Pancreas (tissue), 10 donors: ENCODE data around the gene LIX1. TPM values are rescaled to one million over a fixed set of nuclear protein-coding genes. Genes with fewer than 3 reads are reported as not detected.

Source experiments
- ATAC-seq, 4 donors: fragments of 200-7000 bp; cut with Tn5 transposase; one replicate each; pipeline versions ENCODE4 v1.8.0 to v1.9.1; 2020; ENCODE audit warnings: mild to moderate bottlenecking in 4 of 4, moderate library complexity in 4 of 4
- DNase-seq, 6 donors: peaks; one replicate each; pipeline ENCODE4 v3.0.0-alpha.2; 2020
- FAIRE-seq: peaks from 2 replicates; lab custom pipeline; 2012; peaks lifted over from hg19 to GRCh38; lab: Jason Lieb, UNC
- H3K27ac ChIP-seq, 4 donors: fragments of 200-600 bp; sonication (generic); 1 replicate in 3 of 4; 2 replicates in 1 of 4; pipeline versions ENCODE4 v1.5.0 to v1.8.0; 2020
- H3K27me3 ChIP-seq, 4 donors: fragments of 200-600 bp; one replicate each; pipeline ENCODE4 v1.8.0; 2021
- H3K36me3 ChIP-seq, 3 donors: fragments of 200-600 bp; sonication (generic) in 1 of 3; one replicate each; pipeline versions ENCODE4 v1.5.0 to v1.8.0; 2020 to 2021
- H3K4me1 ChIP-seq, 3 donors: fragments of 200-600 bp; one replicate each; pipeline ENCODE4 v1.8.0; 2021
- H3K4me3 ChIP-seq, 4 donors: fragments of 200-600 bp; sonication (generic) in 2 of 4; one replicate each; pipeline versions ENCODE4 v1.5.0 to v1.8.0; 2020 to 2021
- H3K9me3 ChIP-seq, 4 donors: fragments of 200-600 bp; one replicate each; pipeline ENCODE4 v1.8.0; 2021
- CTCF ChIP-seq, 4 donors: fragments of 200-600 bp; sonication (generic) in 3 of 4; IDR thresholded peaks; one replicate each; pipeline versions ENCODE4 v1.5.0 to v1.8.0; 2021; ENCODE audit warnings: antibody characterized with exemption in 4 of 4
- WGBS, 2 donors: extraction: QIAGEN DNeasy Blood & Tissue Kit; methylation state at CpG; one replicate each; pipeline ENCODE4 v1.1.7; 2013; 5-methylcytosine and 5-hydroxymethylcytosine counted together
- intact Hi-C, 3 donors: fragments of 100-400 bp; cut with DNase I; formaldehyde crosslinking; loops; one replicate each; pipeline versions ENCODE4 v1.11.1 to v1.14.2; 2022
- polyA plus RNA-seq, 2 donors: library from polyadenylated mRNA; stranded (reverse); fragments of 200-250 nt; gene quantifications; one replicate each; pipeline ENCODE4 v1.2.3, GENCODE V29; 2013
- total RNA-seq, 6 donors: library from RNA; stranded (reverse); fragmentation: NEBNext Ultra II Directional in 4 of 6; extraction: Animal tissue kit (Norgen Biotek cat#: 25700) in 4 of 6; gene quantifications; one replicate each; pipeline versions ENCODE4 v1.2.1 to v1.2.4, GENCODE V29; 2021 to 2023
- donor health status: healthy with polysubstance abuse.
- donor health status: DM: no; HTN: no; CAD: no; lungs with moderate emphysema.
- donor health status: DM: no; HTN: no; CAD: no.
- donor health status: control.
- donor health status: control.
- donor health status: Bipolar disorder and iron deficiency.
- donor health status: DM: yes; HTN: yes; CAD: no.
- donor health status: DM: no; HTN: no; CAD: no.
- donor health status: DM: no; HTN: no; CAD: no.
- donor health status: DM: yes; HTN: yes; CAD: no.

Gene LIX1
- total and polyA plus RNA-seq, 8 donors = 0.08 to 0.12 TPM; not detected in 6

GRCh38 chr5:97112230-97112629, 30.2 kb downstream of the LIX1 start:
- 78% methylated on average over 6 of the region's 6 CpGs for WGBS, 2 donors
- no peaks in the 10 kb centered on the region for H3K4me1 ChIP-seq
- H3K27me3 ChIP-seq = no peaks in the 10 kb centered on the region
- intact Hi-C loops = no loop called here
- ATAC-seq (no peak), FAIRE-seq (no peak), DNase-seq (no peak)
- TF ChIP-seq CTCF (IDR thresholded peaks at IDR 0.05) = no peak
- H3K36me3 ChIP-seq = no peaks in the 10 kb centered on the region
- no peak overlapping the region for H3K4me3 ChIP-seq
- H3K9me3 ChIP-seq = no peaks in the 10 kb centered on the region
- no peak overlapping the region for H3K27ac ChIP-seq

- Histone ChIP-seq H3K27ac (no peak overlapping the region), H3K4me3 (no peak overlapping the region), H3K36me3 (no peaks in the 10 kb centered on the region), H3K9me3 (no peaks in the 10 kb centered on the region), H3K27me3 (no peaks in the 10 kb centered on the region), H3K4me1 (no peaks in the 10 kb centered on the region)
- FAIRE-seq (no peak), ATAC-seq (no peak), DNase-seq (no peak)
- WGBS, 2 donors = 46 to 58% methylated on average over 4 of the region's 4 CpGs
- intact Hi-C loops = no loop called here
- no peak for TF ChIP-seq CTCF (IDR thresholded peaks at IDR 0.05)
Measured at GRCh38 chr5:97111616-97112015, 30.8 kb downstream of the LIX1 start.

GRCh38 chr5:97111004-97111403, 31.4 kb downstream of the LIX1 start:
- ATAC-seq = no peak
- Histone ChIP-seq H3K27ac (no peak overlapping the region), H3K4me1 (no peaks in the 10 kb centered on the region), H3K27me3 (no peaks in the 10 kb centered on the region), H3K4me3 (no peak overlapping the region), H3K9me3 (no peaks in the 10 kb centered on the region), H3K36me3 (no peaks in the 10 kb centered on the region)
- no peak for TF ChIP-seq CTCF (IDR thresholded peaks at IDR 0.05)
- intact Hi-C loops = no loop called here
- no peak for FAIRE-seq
- DNase-seq = no peak
- 85 to 89% methylated on average over 5 of the region's 5 CpGs for WGBS, 2 donors

- 91 to 94% methylated on average over 7 of the region's 7 CpGs for WGBS, 2 donors
- ATAC-seq (no peak), FAIRE-seq (no peak), DNase-seq (no peak)
- Histone ChIP-seq H3K27me3 (no peaks in the 10 kb centered on the region), H3K9me3 (no peaks in the 10 kb centered on the region), H3K36me3 (no peaks in the 10 kb centered on the region), H3K27ac (no peak overlapping the region), H3K4me3 (no peak overlapping the region), H3K4me1 (no peaks in the 10 kb centered on the region)
- TF ChIP-seq CTCF (IDR thresholded peaks at IDR 0.05) = no peak
- intact Hi-C loops = no loop called here
Measured at GRCh38 chr5:97107318-97107717, 35.1 kb downstream of the LIX1 start.

- Histone ChIP-seq H3K9me3 (no peaks in the 10 kb centered on the region), H3K27me3 (no peaks in the 10 kb centered on the region), H3K4me3 (no peak overlapping the region), H3K4me1 (no peaks in the 10 kb centered on the region), H3K27ac (no peak overlapping the region), H3K36me3 (no peaks in the 10 kb centered on the region)
- intact Hi-C loops = no loop called here
- no peak for FAIRE-seq
- 33 to 36% methylated on average over 2 of the region's 2 CpGs for WGBS, 2 donors
- TF ChIP-seq CTCF (IDR thresholded peaks at IDR 0.05) = no peak
- DNase-seq = no peak
- no peak for ATAC-seq
Measured at GRCh38 chr5:97106216-97106581, 36.2 kb downstream of the LIX1 start.
